ENCODE results near the gene HPN. TPM values are rescaled to one million over a fixed set of nuclear protein-coding genes. Genes with fewer than 3 reads are reported as not detected.

The HPN gene
- total RNA-seq, 1 donor from 2014 or later: 0.30 TPM

DNA sequence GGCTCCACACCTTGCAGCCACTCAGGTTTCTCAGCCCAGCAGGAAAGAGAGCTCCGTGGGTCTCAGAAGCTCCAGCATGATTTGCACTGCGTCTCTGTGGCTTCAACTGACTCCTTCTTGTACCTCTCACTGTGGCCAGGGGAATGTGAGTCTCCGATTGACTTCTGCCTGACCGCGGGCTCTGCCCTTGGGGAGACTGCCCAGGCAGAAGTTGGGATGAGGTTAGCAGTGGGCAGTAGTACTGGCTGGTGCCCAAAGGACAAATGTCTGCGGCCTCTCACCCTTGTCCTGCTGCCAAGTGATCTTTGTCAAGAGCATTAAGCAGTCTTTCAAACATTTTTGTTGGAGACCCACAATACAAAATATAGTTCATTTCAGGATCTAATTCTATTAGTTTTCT, 39.7 kb downstream of the HPN start:
- Histone ChIP-seq H3K36me3 (no peaks in the 10 kb centered on the region), H3K27ac (no peak overlapping the region), H3K9ac (no peak overlapping the region), H3K27me3 (no peaks in the 10 kb centered on the region), H2AFZ (replicated peaks) (no peak overlapping the region), H3K79me2 (ENCODE audit: low read depth) (no peaks in the 10 kb centered on the region), H3F3A (ENCODE audit: low read depth) (no peaks in the 10 kb centered on the region), H3K4me3 (no peak overlapping the region), H3K4me1 (no peaks in the 10 kb centered on the region), H3K9me3 (ENCODE audit: low read depth) (no peaks in the 10 kb centered on the region), H3K4me2 (no peak overlapping the region), H4K20me1 (ENCODE audit: low read depth) (no peaks in the 10 kb centered on the region)
- Mint-ChIP-seq H3K36me3 (no peaks in the 10 kb centered on the region), H3K27me3 (ENCODE audit: insufficient read depth, low read depth) (peaks cover 6% of the 10 kb centered on the region), H3K9me3 (peaks cover 4% of the 10 kb centered on the region), H3K4me3 (no peak overlapping the region), H3K4me1 (no peaks in the 10 kb centered on the region), H3K27ac (no peak overlapping the region)
- no peak for DNase-seq (ENCODE audit: low spot score)
- TF ChIP-seq, protein P1, sequence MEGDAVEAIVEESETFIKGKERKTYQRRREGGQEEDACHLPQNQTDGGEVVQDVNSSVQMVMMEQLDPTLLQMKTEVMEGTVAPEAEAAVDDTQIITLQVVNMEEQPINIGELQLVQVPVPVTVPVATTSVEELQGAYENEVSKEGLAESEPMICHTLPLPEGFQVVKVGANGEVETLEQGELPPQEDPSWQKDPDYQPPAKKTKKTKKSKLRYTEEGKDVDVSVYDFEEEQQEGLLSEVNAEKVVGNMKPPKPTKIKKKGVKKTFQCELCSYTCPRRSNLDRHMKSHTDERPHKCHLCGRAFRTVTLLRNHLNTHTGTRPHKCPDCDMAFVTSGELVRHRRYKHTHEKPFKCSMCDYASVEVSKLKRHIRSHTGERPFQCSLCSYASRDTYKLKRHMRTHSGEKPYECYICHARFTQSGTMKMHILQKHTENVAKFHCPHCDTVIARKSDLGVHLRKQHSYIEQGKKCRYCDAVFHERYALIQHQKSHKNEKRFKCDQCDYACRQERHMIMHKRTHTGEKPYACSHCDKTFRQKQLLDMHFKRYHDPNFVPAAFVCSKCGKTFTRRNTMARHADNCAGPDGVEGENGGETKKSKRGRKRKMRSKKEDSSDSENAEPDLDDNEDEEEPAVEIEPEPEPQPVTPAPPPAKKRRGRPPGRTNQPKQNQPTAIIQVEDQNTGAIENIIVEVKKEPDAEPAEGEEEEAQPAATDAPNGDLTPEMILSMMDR (IDR thresholded peaks at IDR 0.05): no peak
- TF ChIP-seq EZH2 (IDR thresholded peaks at IDR 0.05) (no peak), EZH2phosphoT487 (IDR thresholded peaks at IDR 0.05) (no peak)

DNA sequence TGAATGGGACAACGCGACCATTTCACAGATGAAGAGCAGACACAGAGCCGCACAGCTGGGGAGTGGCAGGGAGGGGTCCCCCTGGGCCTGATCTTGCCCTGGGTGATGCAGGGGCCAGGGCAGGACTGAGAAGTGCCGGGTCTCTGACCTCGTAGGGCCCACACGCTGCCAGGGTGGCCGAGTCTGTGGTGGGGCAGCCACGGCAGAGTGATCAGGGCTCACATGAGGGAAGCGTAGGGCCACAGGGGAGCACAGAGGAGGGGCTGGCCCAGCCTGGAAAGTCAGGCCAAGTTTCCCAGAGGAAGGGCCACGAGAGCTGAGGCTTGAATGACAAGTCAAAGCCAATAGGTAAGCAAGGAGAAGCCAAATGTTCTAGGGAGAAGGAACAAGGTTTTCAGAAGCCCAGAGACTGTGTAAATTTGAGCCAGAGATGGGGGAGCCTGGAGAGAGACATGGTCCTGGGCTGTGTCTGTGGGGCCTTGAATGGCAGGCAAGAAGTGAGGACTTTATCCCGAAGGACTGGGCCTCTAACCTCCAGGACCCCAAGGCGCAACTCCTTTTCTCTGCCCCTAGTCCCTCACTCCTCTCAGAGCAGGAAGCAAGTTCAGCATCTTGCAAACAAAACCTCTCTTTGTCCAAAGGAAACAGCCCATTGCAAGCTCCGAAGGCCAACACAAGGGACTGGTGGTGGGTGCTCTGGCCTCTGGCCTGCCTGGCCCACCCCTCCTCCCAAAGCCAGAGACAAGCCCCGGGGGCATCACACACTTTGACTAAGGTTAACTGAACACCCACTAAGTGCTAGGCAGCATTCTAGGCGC, 42.4 kb downstream of the HPN start:
- H3K36me3 ChIP-seq: no peaks in the 10 kb centered on the region
- H3K9me3 Mint-ChIP-seq: peaks cover 4% of the 10 kb centered on the region
- no peak overlapping the region for H3K27ac Mint-ChIP-seq
- H3K4me3 ChIP-seq: no peak overlapping the region
- H3K79me2 ChIP-seq (ENCODE audit: low read depth): no peaks in the 10 kb centered on the region
- no peak overlapping the region for H3K27ac ChIP-seq
- H2AFZ ChIP-seq (replicated peaks): no peak overlapping the region
- no peaks in the 10 kb centered on the region for H3F3A ChIP-seq (ENCODE audit: low read depth)
- no peaks in the 10 kb centered on the region for H3K9me3 ChIP-seq (ENCODE audit: low read depth)
- no peak overlapping the region for H3K4me2 ChIP-seq
- no peaks in the 10 kb centered on the region for H3K36me3 Mint-ChIP-seq
- no peak overlapping the region for H3K4me3 Mint-ChIP-seq
- peaks cover 8% of the 10 kb centered on the region for H3K27me3 Mint-ChIP-seq (ENCODE audit: insufficient read depth, low read depth)
- no peaks in the 10 kb centered on the region for H4K20me1 ChIP-seq (ENCODE audit: low read depth)
- no peaks in the 10 kb centered on the region for H3K27me3 ChIP-seq
- no peak overlapping the region for H3K9ac ChIP-seq
- H3K4me1 Mint-ChIP-seq: no peaks in the 10 kb centered on the region
- H3K4me1 ChIP-seq: no peaks in the 10 kb centered on the region
- TF ChIP-seq, protein P1 (IDR thresholded peaks at IDR 0.05): no peak
- TF ChIP-seq EZH2 (IDR thresholded peaks at IDR 0.05): no peak
- no peak for TF ChIP-seq EZH2phosphoT487 (IDR thresholded peaks at IDR 0.05)
- DNase-seq (ENCODE audit: low spot score): no peak

DNA sequence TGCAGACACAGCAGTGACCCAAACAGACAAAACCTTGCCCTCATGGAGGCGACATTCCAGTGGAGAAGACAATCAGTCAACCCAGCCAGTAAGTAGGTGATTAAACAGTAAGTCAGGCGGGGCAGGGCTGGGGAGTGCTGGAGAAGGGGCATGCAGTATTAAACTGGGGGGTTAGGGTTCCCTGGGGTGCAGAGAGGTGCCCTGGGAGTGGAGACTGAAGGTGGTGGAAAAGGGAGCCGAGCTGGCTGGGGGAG, 42.9 kb downstream of the HPN start:
- no peak overlapping the region for H3K27ac Mint-ChIP-seq
- Histone ChIP-seq H3K36me3 (no peaks in the 10 kb centered on the region), H3K9ac (no peak overlapping the region), H4K20me1 (ENCODE audit: low read depth) (no peaks in the 10 kb centered on the region), H3F3A (ENCODE audit: low read depth) (no peaks in the 10 kb centered on the region), H3K27me3 (no peaks in the 10 kb centered on the region), H3K4me1 (no peaks in the 10 kb centered on the region), H3K27ac (no peak overlapping the region), H3K9me3 (ENCODE audit: low read depth) (no peaks in the 10 kb centered on the region), H3K4me3 (no peak overlapping the region), H2AFZ (replicated peaks) (no peak overlapping the region), H3K4me2 (no peak overlapping the region), H3K79me2 (ENCODE audit: low read depth) (no peaks in the 10 kb centered on the region)
- no peaks in the 10 kb centered on the region for H3K4me1 Mint-ChIP-seq
- no peak for DNase-seq (ENCODE audit: low spot score)
- H3K36me3 Mint-ChIP-seq: no peaks in the 10 kb centered on the region
- H3K9me3 Mint-ChIP-seq: peaks cover 4% of the 10 kb centered on the region
- H3K27me3 Mint-ChIP-seq (ENCODE audit: insufficient read depth, low read depth): peaks cover 8% of the 10 kb centered on the region
- no peak overlapping the region for H3K4me3 Mint-ChIP-seq
- TF ChIP-seq, protein P1 (IDR thresholded peaks at IDR 0.05): no peak
- no peak for TF ChIP-seq EZH2 (IDR thresholded peaks at IDR 0.05)
- TF ChIP-seq EZH2phosphoT487 (IDR thresholded peaks at IDR 0.05): no peak

Data from neural progenitor cell (in vitro differentiated cells).